ENCODE data around the gene PIP4K2A. TPM values are rescaled to one million over a fixed set of nuclear protein-coding genes. Genes with fewer than 3 reads are reported as not detected.

Gene PIP4K2A
- total RNA-seq, 2 donors from 2014 or later = 167 to 205 TPM

DNA sequence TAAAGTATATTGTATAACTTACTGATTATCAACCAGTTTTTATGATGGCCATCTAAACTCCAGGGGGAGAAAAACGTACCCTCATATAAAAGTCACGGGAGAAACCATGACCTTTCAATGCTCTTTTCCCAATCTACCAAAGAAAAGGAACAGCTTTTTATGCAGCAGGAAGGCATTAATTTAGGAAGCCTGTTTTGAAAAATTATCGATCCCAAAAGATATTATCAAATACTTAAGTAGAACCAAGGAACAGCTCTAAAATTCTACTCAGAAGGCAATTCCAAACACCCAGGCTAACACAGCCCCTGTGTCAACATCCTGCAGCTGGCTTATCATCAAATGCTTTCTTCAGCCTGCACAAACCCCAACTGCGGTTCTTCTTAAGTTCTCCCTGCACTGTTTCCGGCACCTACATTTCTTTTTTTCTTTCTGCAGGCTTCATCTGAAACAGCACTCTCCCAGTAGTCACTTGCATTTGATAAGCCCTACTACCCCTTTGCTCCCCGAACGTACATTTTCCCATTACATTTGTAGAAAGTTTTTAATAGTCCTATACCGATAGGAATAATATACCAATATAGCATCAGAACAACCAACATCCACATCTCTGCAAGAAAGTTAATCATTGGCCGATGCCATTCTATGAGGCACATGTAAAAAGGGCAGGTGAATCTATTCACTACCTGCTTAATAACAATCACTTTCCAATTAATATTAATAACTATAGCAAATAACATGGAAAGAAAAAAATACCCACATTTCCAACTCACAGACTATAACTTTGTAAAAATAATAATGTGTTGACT is 47.9 kb downstream of the PIP4K2A start:
- Mint-ChIP-seq H3K4me1 (peaks cover 52% of the 10 kb centered on the region), H3K27ac (peak overlapping the region; percentile 96), H3K27me3 (no peaks in the 10 kb centered on the region), H3K4me3 (peak overlapping the region; percentile 91), H3K36me3 (ENCODE audit: low read depth) (no peaks in the 10 kb centered on the region)
- peak; percentile 97 for ATAC-seq
- peak in 2 of 3 donors; percentile 37 to 50 for DNase-seq
- H3K9me3 ChIP-seq (ENCODE audit: control insufficient read depth, low read length, poor library complexity, severe bottlenecking) = no peaks in the 10 kb centered on the region

GRCh38 chr10:22665329-22665728 is 49.0 kb downstream of the PIP4K2A start:
- peak overlapping the region; percentile 63 for H3K4me3 Mint-ChIP-seq
- peaks cover 51% of the 10 kb centered on the region for H3K4me1 Mint-ChIP-seq
- H3K9me3 ChIP-seq (ENCODE audit: control insufficient read depth, low read length, poor library complexity, severe bottlenecking) = no peaks in the 10 kb centered on the region
- peak overlapping the region; percentile 96 for H3K27ac Mint-ChIP-seq
- H3K36me3 Mint-ChIP-seq (ENCODE audit: low read depth) = no peaks in the 10 kb centered on the region
- no peaks in the 10 kb centered on the region for H3K27me3 Mint-ChIP-seq
- ATAC-seq (no peak), DNase-seq (no peak)

DNA sequence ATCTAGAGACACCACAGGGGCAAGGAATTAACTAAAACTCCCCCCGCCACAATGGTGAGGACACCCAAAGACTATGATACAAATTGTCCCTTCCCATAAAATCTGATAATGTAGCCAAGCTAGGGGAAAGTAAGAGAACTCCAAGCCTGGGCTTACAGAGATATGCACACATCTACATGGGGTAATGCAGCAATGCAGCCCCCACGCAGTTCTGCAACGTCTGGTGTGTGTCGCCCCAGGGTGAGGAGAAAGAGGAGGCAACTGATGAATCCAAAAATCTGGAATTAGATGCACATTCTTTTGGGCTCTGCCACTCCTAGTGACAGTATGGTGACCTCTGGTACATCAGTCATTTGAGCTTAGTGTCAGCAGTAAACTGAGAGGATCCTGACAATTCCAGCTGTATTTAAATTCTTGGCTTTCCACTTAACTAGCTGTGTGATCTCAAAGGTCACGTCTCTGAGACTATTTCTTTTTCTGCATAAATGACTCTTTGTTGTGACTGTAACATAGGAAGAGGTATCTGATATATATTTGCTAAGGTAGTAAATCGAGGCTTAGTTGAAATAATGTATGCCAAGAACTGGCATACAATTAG is 51.5 kb downstream of the PIP4K2A start:
- Mint-ChIP-seq H3K27ac (peak overlapping the region; percentile 77), H3K4me1 (peaks cover 56% of the 10 kb centered on the region), H3K27me3 (no peaks in the 10 kb centered on the region), H3K4me3 (no peak overlapping the region), H3K36me3 (ENCODE audit: low read depth) (no peaks in the 10 kb centered on the region)
- ATAC-seq = no peak
- DNase-seq = no peak
- no peaks in the 10 kb centered on the region for H3K9me3 ChIP-seq (ENCODE audit: control insufficient read depth, low read length, poor library complexity, severe bottlenecking)

DNA sequence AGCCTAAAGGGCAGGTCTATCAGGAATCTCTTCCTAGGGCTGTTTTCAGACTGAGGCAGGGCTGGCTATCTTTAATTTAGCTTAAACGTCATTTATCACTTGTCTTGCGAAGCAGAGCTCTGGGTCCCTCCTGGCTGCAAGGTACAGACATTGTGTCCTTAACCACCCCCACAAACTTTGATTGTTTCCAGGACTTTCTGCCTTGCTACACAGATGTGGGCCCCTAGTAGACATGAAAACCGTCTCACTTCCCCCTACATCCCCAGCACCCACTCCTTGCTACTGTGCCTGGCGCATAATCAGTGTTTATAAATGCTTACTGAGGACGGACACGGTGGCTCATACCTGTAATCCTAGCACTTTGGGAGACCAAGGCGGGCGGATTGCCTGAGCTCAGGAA is 54.5 kb downstream of the PIP4K2A start:
- Mint-ChIP-seq H3K27ac (peak overlapping the region; percentile 99), H3K4me3 (peak overlapping the region; percentile 28), H3K36me3 (ENCODE audit: low read depth) (no peaks in the 10 kb centered on the region), H3K4me1 (peaks cover 70% of the 10 kb centered on the region), H3K27me3 (no peaks in the 10 kb centered on the region)
- ATAC-seq = no peak
- DNase-seq = no peak
- H3K9me3 ChIP-seq (ENCODE audit: control insufficient read depth, low read length, poor library complexity, severe bottlenecking) = no peaks in the 10 kb centered on the region

- Mint-ChIP-seq H3K4me3 (no peak overlapping the region), H3K36me3 (ENCODE audit: low read depth) (no peaks in the 10 kb centered on the region), H3K27me3 (no peaks in the 10 kb centered on the region), H3K27ac (peak overlapping the region; percentile 99), H3K4me1 (peaks cover 73% of the 10 kb centered on the region)
- DNase-seq = no peak
- ATAC-seq = no peak
- H3K9me3 ChIP-seq (ENCODE audit: control insufficient read depth, low read length, poor library complexity, severe bottlenecking) = no peaks in the 10 kb centered on the region
Measured at GRCh38 chr10:22658745-22659410, 55.5 kb downstream of the PIP4K2A start.

DNA sequence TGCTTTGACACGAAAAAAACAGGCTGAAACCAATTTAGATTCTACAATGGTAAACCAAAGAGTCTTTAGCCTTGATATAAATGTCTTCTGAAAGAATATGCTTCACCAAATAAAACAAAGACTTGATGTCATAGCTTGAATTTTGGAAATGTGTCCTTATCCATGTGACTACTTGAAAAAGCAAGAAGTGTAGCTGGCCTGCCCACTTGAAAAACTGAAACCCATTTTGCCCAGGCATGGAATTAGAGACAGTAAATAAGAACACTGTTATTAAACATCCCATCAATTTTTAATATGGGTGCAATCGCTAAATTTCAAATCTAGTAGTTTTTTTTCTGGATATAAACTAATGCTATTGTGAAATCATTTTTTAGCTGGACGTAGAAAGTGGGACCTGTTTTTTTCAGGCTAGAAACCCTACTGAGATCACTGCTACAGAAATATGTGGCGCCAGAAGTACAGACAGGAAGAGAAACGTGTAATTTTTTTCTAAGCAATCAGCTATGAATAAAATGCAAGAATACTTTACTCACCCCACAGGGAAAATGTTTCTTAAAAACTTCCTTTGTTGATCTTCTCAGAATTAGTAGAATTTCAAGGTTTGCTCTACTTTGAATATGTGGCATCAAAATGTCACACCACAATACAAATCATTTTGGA is 56.7 kb downstream of the PIP4K2A start:
- no peaks in the 10 kb centered on the region for H3K9me3 ChIP-seq (ENCODE audit: control insufficient read depth, low read length, poor library complexity, severe bottlenecking)
- no peaks in the 10 kb centered on the region for H3K36me3 Mint-ChIP-seq (ENCODE audit: low read depth)
- H3K27ac Mint-ChIP-seq = peak overlapping the region; percentile 99
- H3K4me3 Mint-ChIP-seq = peak overlapping the region; percentile 76
- ATAC-seq (no peak), DNase-seq (no peak)
- H3K27me3 Mint-ChIP-seq = no peaks in the 10 kb centered on the region
- H3K4me1 Mint-ChIP-seq = peaks cover 75% of the 10 kb centered on the region

- ATAC-seq = no peak
- peak overlapping the region; percentile 76 for H3K4me3 Mint-ChIP-seq
Measured at GRCh38 chr10:22657024-22657423, 57.4 kb downstream of the PIP4K2A start.

GRCh38 chr10:22656036-22656435 is 58.3 kb downstream of the PIP4K2A start:
- H3K36me3 Mint-ChIP-seq (ENCODE audit: low read depth) = peaks cover 3% of the 10 kb centered on the region
- H3K4me1 Mint-ChIP-seq = peaks cover 73% of the 10 kb centered on the region
- no peak for ATAC-seq
- no peaks in the 10 kb centered on the region for H3K9me3 ChIP-seq (ENCODE audit: control insufficient read depth, low read length, poor library complexity, severe bottlenecking)
- H3K27ac Mint-ChIP-seq = peak overlapping the region; percentile 99
- peak overlapping the region; percentile 88 for H3K4me3 Mint-ChIP-seq
- H3K27me3 Mint-ChIP-seq = no peaks in the 10 kb centered on the region
- no peak for DNase-seq

More at GRCh38 chr10:22657024-22657423, 57.4 kb downstream of the PIP4K2A start:
- no peak for DNase-seq
- no peaks in the 10 kb centered on the region for H3K27me3 Mint-ChIP-seq
- H3K9me3 ChIP-seq (ENCODE audit: control insufficient read depth, low read length, poor library complexity, severe bottlenecking) = no peaks in the 10 kb centered on the region
- peaks cover 71% of the 10 kb centered on the region for H3K4me1 Mint-ChIP-seq
- peak overlapping the region; percentile 99 for H3K27ac Mint-ChIP-seq
- no peaks in the 10 kb centered on the region for H3K36me3 Mint-ChIP-seq (ENCODE audit: low read depth)

DNA sequence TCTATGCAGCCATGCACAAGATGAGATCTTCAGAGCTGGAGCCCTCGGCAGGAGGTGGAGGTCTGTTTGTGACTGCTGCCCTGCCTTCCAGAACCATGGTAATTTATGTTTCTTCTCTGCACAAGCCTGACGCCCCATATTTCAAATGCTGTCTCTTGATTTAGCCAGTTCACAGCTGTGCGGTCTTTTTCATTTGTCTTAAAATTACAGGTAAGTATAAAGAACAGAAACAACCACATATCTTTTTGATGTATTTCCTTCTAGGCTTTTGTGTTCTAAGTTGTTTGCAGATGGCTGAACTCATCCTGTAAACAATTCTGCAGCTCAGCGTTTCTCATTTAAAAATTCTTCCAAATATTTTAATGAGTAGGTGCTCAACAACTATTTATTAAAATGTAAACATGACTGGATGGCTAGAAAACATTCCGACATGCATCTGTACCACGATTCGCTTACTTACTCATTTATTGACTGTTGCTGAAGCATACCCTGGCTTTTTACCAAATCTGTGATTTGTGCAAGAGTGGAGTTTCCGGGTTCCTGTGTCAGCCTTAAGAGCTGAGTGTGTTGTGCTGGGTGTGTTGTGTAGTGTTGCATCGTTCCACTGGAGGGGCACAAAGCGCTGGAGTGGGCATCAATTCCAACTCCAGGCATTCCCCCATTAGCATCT is 58.9 kb downstream of the PIP4K2A start:
- DNase-seq = peak in 1 of 3 donors; percentile 17

GRCh38 chr10:22652988-22653481 is 61.3 kb downstream of the PIP4K2A start:
- H3K36me3 Mint-ChIP-seq (ENCODE audit: low read depth) = peaks cover 3% of the 10 kb centered on the region
- no peaks in the 10 kb centered on the region for H3K27me3 Mint-ChIP-seq
- H3K4me3 Mint-ChIP-seq = peak overlapping the region; percentile 85
- DNase-seq (no peak), ATAC-seq (peak; percentile 30)
- H3K27ac Mint-ChIP-seq = peak overlapping the region; percentile 99
- peaks cover 77% of the 10 kb centered on the region for H3K4me1 Mint-ChIP-seq
- no peaks in the 10 kb centered on the region for H3K9me3 ChIP-seq (ENCODE audit: control insufficient read depth, low read length, poor library complexity, severe bottlenecking)

More for the DNA sequence above, 58.9 kb downstream of the PIP4K2A start:
- H3K27me3 Mint-ChIP-seq = no peaks in the 10 kb centered on the region
- peaks cover 3% of the 10 kb centered on the region for H3K36me3 Mint-ChIP-seq (ENCODE audit: low read depth)
- H3K4me3 Mint-ChIP-seq = peak overlapping the region; percentile 88
- peaks cover 72% of the 10 kb centered on the region for H3K4me1 Mint-ChIP-seq
- H3K27ac Mint-ChIP-seq = peak overlapping the region; percentile 99
- peak; percentile 83 for ATAC-seq
- no peaks in the 10 kb centered on the region for H3K9me3 ChIP-seq (ENCODE audit: control insufficient read depth, low read length, poor library complexity, severe bottlenecking)

DNA sequence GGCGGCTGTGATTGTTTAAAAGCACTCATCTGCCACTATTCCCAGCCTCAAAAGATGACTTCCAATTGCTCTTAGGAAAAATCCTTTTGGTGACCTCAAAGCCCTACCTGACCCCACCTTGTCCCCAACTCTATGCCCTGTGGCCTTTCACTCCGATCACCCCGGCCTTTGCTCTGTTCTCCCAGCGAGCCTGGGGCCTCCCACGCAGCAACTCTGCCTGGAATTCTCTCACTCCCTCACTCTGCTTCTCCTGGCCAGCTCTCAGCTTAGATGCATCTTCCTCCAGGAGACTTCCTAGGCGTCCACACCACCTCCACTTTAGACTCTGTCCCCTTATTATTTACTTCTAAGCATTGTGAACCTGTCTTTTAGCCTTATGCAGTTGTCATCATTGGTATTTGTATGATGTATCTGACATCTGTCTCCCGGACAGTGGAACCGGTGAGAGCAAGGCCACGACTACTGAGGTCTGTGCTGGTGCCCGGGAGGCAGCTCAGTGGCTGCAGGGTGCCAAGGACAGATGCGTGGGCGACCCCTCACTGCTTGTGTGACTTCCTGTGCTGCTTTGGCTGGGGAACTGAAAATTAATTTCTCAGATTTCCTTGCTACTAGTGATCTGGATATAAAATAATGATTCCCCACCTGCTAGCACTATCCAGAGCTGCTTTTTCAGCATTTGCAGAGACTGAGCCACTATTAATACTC is 63.0 kb downstream of the PIP4K2A start:
- DNase-seq = no peak
- no peak for ATAC-seq
- H3K27me3 Mint-ChIP-seq = no peaks in the 10 kb centered on the region
- peak overlapping the region; percentile 80 for H3K4me3 Mint-ChIP-seq
- no peaks in the 10 kb centered on the region for H3K9me3 ChIP-seq (ENCODE audit: control insufficient read depth, low read length, poor library complexity, severe bottlenecking)
- peak overlapping the region; percentile 99 for H3K27ac Mint-ChIP-seq
- peaks cover 79% of the 10 kb centered on the region for H3K4me1 Mint-ChIP-seq
- peaks cover 3% of the 10 kb centered on the region for H3K36me3 Mint-ChIP-seq (ENCODE audit: low read depth)

DNA sequence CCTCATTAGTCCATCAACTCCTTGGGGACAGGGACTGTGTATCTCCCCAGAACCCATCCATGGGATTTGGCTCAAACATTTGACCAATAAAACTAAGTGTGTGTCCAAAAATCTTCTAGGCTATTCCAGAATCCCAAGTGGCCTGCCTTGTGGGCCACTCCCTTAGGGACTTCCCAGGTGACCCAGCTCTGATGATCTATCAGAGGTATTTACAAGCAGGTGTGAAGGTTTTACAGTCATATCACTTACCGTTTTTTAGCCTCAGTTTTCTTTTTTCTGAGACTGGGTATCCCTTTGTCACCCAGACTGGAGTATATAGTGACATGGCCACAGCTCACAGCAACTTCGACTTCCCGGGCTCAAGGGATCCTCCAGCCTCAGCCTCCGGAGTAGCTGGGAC is 64.4 kb downstream of the PIP4K2A start:
- no peak for DNase-seq
- Mint-ChIP-seq H3K36me3 (ENCODE audit: low read depth) (peaks cover 3% of the 10 kb centered on the region), H3K4me1 (peaks cover 70% of the 10 kb centered on the region), H3K27ac (peak overlapping the region; percentile 99), H3K4me3 (peak overlapping the region; percentile 91), H3K27me3 (no peaks in the 10 kb centered on the region)
- ATAC-seq = no peak
- H3K9me3 ChIP-seq (ENCODE audit: control insufficient read depth, low read length, poor library complexity, severe bottlenecking) = no peaks in the 10 kb centered on the region
